Activated naive CD4-positive, alpha-beta T cell (primary cell): Measurements from ENCODE around the gene TGFBR3L.
A peak's percentile ranks its signal among the peaks of the same experiment; 100 is the strongest.
"Not testable (repeated sequence)": the region's sequence is repeated elsewhere in the genome, so short reads cannot be mapped to it uniquely, and the experiment has no call there.

ENCODE experiments used
- DNase-seq, 4 experiments: peaks; one replicate each; lab custom pipeline; 2025; lab: John Stamatoyannopoulos, UW

The TGFBR3L gene

DNA sequence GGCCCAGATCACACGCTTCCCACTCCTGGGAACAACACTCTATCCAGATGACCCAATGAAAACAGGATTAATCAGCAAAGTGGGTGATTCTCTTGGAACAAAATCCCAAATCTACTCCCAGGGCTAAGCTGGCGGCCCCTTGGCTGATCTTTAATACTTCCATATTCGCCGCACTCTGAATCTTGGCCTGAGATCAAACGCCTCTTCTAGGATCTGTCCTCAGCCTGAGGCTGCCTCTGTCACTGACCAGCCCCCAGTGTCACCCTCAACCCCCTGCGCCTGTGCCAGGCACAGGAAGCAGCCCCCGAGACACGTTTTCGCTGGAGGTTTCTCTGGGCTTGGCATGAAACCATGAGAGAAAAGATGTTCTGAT is 13.7 kb downstream of the TGFBR3L start:
- no peak for DNase-seq

DNA sequence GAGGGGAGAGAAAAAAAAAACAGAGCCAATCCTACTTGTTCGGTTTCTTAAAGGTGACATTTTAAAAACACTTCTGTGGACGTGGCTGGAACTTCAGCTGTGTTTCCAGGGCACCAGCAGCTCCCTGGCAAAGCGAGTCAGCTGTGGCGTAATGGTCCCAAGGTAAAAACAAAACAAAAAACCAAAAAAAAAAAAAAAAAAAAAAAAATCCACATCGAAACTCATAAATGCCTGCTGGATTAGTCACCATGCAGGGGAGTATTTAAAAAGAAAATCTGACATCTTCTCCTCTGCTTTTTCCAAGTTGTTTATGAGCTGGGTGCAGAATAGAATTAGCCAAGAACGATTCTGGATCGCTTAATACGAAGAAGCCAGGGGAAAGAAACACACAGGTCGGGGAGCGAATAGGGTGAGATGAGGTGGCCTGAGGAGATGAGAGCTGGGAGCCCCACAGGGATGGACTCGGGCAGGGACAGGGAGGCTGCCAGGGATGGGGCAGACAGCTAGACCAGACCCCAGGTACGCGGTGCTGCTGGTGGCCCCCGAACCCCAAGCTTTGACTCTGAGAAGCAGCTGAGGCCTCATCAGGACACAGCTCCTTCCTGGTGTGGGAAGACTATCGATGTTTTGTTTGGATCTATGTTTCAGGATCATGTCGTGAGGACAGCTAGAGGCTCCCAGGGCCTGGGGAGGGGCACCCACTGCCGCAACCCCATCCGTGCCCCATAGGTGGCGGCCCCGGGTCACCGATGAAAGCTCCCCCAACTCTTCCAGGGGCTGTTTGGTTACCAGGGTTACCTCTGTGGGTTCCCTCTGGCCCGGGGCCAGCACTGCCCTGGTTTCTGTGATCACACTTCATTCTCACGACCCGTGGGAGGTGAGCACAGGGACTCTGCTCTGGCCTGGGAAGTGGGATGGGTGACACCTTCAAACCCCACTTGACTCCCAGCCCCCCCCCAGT is 14.4 kb downstream of the TGFBR3L start:
- DNase-seq: peak in 2 of 4 experiments; percentile 48 to 58

DNA sequence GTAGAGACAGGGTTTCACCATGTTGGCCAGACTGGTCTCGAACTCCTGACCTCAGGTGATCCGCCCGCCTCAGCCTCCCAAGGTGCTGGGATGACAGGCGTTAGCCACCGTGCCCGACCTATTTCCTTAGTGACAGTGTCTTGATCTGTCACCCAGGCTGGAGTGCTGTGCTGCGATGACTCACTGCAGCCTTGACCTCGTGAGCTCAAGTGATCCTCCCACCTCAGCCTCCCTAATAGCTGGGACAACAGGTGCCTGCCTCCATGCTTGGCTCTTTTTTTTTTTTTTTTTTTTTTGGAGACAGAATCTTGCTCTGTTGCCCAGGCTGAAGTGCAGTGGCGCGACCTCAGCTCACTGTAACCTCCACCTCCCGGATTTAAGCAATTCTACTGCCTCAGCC is 15.4 kb downstream of the TGFBR3L start:
- DNase-seq: not testable (repeated sequence)

DNA sequence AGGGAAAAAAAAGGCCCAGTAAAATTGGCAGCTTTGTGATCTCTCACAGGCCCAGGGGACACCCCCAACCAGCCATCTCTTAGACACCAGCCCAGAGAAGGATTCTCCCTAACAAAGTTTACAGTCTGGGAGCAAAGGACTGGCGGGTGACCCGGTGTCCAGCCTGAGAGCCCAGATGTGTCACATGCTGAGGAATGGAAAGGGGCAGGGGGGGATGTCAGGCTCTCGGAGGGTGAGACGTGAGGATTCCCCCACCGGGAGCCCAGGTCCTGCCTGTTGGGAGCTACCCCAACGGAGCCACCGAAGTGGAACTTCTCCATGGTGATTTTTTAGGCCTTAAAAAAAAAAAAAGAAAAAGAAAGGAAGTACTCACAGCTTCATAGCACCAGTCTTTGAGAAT is 16.1 kb downstream of the TGFBR3L start:
- DNase-seq: no peak

DNA sequence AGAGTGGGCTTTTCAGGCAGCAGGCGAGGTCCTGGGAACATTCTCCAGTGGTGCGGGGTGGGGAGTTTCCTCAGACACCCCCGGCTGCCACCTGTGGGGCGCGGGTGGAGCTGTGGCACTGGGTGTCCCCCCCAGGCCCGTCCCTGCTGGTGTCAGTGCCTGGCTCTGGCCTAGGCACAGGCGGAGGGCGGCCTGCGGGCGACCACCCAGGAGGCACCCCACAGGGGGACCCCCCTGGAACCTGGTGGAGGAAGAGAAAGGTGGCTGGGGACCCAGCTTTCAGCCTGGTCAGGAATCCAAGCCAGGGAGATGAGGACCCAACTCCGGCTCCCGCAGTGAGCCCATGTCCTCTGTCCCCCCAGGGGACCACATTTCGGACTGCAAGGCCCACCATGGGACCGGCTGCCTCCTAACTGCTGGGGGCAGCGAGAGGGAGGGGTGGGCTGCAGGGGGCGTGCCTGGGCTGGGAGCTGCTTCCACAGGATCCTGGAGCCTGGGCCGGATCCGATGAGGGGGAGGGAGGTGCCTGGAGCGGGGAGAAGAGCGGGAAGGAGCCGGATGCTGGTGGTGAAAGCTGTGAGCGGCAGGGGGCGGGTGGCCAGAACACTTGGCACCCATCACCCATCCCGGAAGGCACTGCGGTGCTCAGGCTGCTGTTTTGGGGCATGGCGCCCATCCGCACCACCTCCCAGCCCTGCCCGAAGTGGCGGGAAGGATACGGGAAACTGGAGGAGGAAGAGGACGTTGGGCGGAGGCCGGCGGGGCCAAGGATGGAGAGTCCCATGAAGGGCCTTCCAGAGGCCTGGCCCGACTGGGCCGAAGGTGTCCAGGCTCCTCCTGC is 16.8 kb downstream of the TGFBR3L start:
- DNase-seq: no peak

DNA sequence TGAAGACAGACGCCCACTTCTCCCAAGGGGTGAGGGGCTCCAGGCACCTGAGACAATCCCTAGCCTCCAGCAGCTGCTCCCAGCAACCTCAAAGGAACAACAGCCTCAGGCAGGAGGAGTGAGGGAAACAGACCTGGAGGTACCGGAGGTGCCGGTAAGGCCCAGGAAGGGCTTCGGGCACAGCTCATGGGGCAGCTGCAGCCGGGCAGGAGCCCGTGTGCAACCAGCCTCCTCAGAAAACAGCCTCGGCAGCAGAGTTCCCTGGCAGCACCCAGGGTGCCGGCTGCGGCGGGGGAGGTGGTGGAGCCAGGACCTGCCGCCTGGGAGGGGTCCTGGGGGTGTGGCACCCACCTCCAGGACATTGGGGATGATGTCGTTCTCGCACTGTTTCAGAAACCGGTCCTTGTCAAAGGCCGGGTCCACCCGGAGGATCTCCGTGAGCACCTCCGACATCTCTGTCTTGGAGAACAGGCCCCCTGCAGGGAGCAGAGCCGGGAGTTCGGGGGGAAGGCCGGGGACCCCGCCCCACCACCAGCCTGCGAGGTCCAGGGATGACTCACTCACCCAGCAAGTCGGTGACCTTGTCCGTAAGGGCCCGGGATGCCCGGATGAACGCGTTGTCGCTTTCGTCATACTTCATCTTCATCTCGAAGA is 17.8 kb downstream of the TGFBR3L start:
- DNase-seq: no peak

DNA sequence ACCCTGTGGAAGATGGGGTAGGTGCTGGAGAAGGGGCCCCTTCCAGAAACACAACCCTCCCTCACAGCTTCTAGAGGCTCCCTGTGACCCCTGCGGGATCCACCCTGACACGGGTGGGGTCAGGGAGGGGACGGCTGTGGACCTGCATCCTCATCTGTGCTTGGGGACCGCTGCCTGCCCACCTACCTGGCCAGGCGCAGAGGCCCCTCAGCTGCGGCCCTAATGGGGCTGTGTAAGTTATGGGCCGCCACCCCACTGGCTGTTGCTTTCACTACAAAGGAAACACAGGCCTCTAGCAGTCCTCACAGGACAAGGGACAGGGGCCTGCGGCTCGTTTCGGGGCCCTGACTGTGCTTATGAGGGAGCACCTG is 18.3 kb downstream of the TGFBR3L start:
- DNase-seq: no peak

DNA sequence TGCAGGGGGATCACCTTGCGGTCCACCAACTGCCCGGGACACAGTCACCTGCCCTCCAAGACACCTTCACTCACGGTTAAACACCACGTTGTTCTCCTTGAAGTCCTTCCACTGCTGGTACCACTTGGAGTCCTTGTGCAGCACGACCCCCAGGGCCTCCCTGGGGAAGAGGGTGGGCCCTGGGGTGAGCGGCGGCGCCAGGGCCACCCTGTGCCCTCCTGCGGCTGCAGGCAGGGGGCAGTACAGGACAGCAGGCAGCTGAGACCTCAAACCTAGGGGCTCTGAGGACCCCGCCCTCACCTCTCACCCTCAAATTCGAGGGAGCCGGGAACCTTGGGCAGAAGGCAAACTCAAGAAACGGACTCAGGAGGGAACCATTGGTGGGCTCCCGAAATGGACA is 18.8 kb downstream of the TGFBR3L start:
- no peak for DNase-seq

DNA sequence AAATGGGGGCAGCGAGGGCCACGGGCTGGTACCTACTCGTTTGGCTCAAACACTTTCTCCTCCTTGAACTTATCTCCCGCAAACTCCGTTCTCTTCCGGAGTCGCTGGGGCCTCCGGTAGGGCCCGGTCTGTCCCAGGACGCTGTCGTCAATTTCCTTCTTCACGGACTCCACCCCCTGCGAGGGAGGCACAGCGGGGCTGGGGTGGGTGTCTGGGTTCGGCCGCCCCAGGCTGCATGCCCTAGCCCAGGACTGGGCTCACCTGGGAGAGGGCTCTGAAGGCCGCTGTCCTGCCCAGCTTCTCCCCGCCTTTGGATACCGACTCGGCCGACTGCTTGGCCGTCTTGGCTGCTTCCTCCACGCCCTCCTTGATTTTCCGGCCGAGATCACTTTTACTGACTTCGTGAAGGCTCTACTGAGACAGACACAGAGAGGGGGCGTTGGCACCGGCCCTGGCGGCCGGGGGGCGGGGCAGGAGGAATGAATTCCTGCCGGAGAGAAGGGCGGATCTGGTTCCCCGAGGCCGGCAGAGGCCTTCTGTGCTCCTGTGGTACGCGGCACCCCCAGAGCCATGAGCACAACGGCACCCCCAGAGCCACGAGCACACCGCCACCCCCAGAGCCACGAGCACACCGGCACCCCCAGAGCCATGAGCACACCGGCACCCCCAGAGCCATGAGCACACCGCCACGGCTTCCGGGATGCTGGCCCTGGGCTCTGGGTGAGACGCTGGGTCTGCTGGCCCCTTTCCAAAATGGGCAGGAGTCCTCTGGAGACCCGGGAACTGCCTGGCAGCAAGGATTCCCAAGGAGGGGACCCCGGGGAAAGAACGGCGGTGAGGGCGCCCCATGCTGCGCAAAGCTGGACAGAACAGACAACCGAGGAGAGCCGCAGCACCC is 19.4 kb downstream of the TGFBR3L start:
- no peak for DNase-seq

DNA sequence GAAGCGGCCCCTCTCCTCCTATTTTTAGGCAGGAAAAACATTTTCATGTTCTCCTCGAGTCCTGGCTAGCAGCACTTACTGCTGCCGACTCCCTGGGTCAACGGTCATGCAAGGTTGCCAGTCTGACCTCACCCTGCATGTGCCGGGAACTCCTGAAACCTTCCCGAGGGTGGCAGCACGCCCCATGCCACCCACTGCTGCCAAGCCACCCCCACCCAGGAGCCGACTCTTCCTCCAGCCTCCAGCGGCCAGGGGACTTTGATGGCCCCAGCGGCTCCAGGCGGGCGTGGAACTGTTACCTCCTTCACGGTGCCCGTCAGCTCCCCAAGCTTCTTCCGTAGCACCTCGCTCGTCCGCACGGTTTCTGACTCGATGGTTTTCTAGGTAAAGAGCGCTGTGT is 20.1 kb downstream of the TGFBR3L start:
- DNase-seq: no peak

DNA sequence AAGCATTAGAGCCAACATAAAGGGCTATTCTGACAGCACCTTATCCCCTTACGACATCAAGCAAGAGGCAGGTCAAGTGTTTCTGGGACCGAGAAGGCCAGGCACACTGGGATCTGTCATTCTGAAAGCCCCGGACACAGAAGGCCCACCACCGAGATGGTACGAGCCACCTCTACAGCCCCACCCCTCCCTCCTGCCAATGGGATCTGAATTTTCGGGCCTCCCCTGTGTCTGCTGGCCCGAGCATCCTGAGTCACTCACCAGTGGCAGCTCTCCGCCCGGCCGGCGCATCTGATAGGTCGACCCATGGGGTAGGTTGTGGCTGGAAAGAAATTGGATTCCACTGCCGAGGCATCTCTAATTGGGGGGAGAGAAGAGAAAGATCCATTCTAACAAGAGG is 26.2 kb downstream of the TGFBR3L start:
- no peak for DNase-seq

DNA sequence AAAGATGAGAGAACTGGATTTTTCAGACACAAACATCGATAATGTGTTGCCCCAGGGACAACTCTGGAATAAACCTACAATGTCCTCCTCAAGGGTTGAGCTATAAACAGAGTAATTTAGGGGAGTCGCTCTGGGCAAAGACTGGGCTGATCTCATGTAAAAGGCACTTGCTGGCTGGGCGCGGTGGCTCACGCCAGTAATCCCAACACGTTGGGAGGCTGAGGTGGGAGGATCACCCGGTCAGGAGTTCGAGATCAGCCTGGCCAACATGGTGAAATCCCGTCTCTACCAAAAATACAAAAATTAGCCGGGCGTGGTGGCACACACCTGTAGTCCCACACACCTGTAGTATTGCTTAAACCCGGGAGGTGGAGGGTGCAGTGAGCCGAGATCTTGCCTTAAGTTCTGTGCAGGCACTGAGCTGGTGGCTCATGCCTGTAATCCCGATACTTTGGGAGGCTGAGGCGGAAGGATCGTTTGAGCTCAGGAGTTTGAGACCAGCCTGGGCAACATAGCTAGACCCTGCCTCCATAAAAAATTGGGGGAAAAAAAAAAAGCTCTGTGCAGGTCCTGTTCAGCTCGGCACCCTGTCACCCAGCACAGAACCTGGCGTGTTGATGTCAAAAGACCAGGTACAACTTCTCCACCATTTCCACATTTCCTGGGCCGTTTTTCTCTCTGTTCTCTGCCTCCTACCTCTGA is 27.4 kb downstream of the TGFBR3L start:
- DNase-seq: no peak

DNA sequence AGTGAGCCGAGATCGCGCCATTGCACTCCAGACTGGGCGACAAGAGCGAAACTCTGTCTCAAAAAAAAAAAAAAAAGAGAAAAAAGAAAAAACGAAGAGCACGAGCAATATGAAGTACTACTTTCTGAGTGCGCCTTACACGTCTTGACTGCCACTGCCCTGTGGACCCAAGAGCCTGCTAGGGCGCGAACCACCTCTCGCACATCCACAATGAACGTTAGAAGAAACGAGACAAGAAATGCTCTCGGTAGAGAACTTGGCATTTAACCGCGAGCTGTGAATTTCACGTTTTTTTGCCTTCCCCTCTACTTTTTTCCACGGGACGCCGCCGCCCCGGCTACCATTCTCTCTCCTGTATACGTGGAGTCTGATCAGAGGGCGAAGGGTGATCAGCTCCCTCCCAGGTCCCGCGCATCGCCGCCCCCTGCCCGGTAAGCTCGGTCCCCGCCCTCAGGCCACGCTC is 28.4 kb downstream of the TGFBR3L start:
- DNase-seq: no peak

DNA sequence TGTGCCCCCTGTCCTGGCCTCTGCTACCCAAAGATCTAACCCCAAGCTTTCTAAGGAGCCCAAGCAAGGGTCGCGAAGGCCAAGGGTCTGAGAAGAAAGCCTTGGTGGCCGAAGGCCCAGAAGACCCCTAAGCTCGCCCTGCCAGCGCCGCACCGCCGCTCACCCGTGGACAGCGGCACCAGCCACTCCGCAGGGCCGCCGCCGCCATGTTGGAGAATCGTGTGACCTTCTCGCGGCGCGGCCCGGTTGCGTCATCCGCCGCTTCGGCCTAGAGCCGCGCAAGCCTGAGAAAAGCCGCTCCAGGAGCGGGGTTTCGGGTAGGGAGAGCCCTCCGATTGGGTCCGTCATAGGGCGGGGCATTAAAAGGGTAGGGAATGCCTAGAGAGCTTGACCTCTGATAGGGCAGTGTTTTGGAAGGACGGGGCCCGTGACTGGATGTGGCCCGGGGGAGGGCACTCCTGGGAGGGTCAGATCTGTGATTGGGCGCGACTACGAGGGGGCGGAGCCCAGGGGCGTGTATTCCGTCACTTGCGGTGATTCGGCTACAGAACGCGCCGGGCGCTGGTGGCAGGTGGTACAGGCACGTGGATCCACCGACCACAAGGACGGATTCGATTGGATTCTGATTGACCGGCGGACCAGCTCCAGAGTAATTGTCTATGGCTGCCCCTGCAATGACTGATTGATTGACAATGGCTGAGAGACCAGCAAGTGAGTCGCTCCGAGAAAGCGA is 29.0 kb downstream of the TGFBR3L start, which contains the start of gene TIMM44:
Gene TIMM44 (minus strand): TSS at position 223 of the 733 bp plus-strand sequence. CDS start 15 bp downstream, at position 208.
- DNase-seq: peak; percentile 95 to 97 (median 96)

DNA sequence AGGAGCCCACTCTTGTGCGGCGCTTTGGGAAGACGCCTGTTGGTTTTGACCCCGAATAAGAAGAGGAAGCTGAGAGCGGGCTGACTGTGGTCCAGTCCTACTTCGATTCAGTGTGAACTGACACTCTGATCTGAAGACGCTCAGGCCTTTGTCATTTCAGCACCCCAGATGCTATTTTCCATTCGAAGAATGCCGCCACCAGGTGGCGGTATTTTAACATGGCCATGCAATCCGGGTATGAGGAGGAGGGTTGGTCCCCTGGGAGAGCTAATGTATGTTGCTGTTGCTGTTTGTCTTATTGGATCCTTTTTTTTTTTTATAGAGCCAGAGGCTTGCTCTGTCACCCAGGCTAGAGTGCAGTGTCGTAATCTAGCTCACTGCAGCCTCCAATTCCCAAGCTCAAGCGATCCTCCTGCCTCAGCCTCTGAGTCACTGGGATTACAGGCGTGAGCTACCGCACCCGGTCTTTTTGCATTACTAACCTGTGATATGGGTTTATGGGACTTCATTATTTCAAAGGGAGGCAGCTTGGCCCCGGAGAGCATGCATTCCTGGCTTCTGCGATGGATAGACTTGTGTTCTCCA is 29.6 kb downstream of the TGFBR3L start:
- DNase-seq: peak; percentile 58 to 80 (median 74)

DNA sequence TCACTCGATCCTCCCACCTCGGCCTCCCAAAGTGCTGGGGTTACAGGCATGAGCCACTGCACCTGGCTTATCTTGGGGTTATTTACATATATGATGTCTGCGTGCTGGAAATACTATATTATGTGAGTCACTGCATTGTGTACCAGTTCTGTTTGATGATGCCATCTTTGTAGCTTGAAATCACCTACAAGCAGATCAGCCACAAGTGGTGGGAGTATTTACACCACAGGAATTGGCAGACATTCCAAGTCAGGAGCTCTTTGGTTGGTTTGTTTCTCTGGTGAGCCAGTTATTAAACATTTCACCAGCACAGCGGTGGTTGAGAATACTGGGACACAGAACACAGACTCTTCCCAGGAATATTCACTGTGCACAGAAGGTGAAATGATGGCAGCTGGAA is 33.3 kb downstream of the TGFBR3L start:
- no peak for DNase-seq

DNA sequence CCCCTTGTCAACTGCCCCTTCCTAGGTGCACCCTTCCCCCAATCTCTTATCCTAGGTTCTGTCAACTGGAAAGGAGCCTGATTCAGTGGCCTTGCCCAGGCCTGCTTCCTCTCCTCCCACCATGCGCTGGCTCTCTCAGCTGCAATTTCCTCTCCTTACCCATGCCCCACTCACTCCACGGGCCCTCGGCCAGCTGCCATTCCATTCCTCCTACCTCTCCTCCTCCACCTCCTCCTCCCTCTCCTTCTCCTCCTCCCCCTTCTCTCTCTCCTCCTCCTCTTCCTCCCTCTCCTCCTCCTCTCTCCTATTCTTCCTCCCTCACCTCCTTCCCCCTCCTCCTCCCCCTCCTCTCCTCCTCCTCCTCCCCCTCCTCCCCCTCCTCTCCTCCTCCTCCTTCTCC is 38.4 kb downstream of the TGFBR3L start:
- DNase-seq: no peak

DNA sequence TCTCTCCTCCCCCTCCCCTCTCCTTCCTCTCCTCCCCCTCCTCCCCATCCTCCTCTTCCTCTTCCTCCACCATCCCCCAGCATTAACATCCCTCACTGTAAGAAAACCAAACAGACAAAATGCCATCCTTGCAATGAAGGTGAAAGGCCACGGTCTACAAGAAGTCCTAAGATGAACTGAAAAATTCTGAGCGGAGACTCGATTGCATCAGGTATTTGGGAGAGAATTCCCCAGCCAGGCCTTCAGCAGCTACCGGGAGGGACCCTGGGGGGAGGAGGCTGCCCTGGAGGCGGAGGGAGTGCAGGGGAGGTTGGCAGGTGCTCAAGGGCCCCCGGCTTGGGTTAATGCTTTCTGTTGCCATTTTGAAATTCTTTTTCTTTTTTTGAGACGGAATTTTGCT is 38.9 kb downstream of the TGFBR3L start:
- DNase-seq: no peak

DNA sequence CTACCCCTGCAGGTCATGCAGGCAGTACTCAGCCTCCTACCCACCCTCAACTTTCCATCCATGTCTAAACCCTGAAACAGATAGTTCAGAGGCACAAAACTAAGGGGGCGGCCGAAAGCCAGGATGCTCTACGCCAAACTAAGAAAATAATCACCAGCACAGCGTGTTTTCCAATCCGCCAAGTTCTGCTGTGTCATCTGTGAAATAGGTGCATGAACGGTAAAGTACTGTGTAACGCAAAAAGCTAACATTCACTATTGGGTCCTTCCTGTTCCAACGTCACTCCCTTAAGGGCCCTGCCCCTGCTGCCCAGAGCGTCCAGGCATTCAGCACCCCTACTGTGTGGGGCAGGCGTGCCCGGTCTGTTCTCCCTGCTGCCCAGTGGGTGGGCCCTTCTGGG is 41.1 kb downstream of the TGFBR3L start:
- no peak for DNase-seq

DNA sequence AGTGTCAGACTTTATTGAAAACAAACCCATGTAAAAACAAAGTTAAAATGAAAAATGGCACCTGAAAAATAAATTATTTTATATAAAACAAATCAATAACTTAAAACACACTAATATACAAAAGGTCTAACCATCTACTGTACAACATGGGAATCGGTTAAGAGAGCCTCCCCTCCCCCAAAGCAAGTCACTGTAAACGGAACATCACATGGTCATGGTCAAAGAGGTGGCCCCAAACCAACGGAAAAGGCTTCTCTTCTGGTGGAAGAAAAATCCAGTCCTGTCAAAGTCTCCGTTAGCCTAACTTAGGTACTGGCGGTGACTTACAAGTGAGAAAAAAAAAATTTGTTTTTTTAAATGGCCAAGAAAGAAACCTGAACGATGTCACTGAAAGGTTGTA is 44.6 kb downstream of the TGFBR3L start:
- DNase-seq: no peak
